SIG-M5 (cell line): ENCODE results near the gene R3HCC1L.

Experiments used
- DNase-seq: peaks from one replicate; lab custom pipeline; 2025; lab: John Stamatoyannopoulos, UW

R3HCC1L gene

GRCh38 chr10:98231417-98231816 is 97.0 kb downstream of the R3HCC1L start:
- DNase-seq, result no peak

- DNase-seq, result no peak
These were observed 101.4 kb downstream of the R3HCC1L start for GRCh38 chr10:98235846-98236245.

GRCh38 chr10:98236862-98237261 is 102.4 kb downstream of the R3HCC1L start:
- no peak for DNase-seq

DNA sequence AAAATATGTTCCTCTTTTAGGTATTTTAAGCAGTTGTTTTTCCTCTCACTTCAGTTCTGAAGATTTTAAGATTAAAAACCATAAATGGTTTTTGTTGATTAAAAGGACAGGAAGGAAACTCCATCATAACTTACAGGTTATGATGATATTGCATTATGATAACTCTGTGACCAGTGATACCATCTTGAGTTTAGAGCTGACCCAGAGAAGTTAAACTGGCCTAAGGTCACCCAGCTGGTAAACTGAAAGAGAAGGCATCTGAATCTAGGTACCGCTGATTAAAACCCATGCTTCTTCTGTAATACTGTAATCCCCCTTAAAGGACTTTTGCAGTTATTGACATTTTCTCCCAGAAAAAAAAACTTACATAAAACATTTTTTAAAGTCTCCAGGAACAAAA is 103.9 kb downstream of the R3HCC1L start:
- DNase-seq, result no peak

- DNase-seq, result no peak
These were observed 106.1 kb downstream of the R3HCC1L start for GRCh38 chr10:98240524-98240923.

- no peak for DNase-seq
These were observed 108.4 kb downstream of the R3HCC1L start for GRCh38 chr10:98242823-98243222.

DNA sequence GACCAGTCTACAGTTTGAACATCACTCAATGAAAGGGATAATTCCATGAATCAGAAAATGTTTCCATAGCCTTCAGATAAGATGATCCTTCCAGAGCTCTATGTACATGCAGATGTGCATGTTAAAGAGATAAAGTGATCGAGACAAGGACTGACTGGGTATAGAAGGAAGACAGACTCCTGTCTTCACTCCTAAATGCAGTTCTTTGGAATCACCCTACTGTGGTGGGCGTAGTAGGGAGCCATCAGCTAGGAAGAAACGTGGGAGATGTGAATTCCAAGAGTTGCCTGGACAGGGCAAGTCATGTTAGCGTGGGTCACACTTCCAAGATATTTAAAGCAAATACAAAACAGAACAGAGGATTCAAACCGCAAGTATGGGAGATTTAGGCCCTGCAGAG is 109.7 kb downstream of the R3HCC1L start:
- no peak for DNase-seq

DNA sequence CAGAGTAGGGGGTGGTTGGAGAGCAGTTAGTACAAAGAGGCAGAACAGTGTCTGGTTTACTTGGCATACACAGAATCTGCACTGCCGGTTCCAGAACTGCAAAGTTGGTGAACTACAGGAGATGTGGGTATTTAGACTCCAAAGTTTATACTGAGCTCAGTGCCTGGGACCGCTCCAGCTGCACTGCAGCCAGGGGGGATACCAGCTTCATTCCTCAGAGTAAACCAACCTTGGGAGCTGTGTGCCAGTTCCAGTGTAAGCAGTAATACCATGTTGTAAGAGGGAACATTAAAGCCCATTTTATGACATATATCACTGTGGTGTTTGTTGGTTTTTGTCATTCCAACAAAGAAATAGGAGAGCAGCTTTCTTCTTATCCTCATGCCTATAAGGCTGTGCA is 110.1 kb downstream of the R3HCC1L start:
- no peak for DNase-seq

DNA sequence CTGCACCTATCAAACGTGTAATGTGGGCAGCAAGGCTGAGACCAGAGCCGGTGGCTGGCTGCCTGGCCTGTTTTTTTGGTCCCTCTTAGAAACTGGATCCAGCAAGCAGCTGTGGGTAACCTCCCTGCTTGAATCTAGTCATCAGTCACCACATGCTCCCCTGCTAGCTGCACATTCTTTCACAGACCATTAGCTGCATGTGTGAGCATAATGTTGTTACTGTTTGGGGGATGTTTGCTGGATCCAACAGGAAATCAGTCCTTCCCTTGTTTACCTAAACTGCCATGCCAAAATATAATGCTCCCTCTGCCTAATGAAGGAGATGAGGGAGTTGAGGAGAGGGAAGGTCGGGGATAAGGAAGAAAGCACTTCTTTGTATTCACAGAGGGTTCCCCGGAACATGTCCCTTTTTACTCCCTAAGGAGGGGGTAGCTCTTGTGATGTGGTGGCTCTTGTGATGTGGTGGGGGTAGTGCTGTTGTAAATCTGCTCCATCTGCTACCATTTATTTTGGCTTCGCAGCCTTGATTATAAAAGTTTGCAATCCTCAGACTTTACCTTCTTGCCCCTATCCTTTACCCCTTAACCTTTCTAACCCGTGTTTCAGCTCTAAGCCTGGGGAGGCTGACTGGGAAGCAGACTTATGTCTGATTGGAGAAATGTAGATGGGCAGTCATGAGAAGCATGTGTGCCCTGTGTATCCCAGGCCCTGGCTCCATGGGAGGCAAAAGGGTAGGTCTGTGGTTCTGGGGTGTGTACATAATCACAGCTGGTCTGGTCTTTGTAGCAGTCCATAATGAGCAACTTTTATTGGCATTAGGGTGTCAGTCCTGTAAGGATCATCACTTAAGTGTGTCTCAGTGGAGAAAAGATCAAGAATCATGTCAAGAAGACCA is 112.7 kb downstream of the R3HCC1L start:
- DNase-seq, result no peak

DNA sequence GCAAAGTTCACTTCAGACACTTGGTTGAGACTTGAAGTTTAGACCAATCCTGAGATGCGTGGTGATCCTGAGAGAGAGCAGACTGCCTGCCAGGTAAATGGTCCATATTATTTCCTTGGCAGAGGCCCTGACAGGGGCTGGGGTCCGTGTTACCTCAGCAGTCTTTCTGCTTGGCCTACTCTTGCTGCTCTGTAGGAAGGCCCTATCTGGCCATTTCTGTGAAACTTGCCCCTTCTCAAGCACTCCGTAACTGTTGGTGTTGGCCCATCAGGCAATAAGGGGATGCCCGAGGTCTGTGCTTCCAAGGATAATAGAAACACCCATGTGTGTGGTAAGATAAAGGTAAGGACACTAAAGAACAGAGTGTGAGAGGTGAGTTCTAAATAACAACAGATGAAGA is 113.6 kb downstream of the R3HCC1L start:
- DNase-seq, result no peak

DNA sequence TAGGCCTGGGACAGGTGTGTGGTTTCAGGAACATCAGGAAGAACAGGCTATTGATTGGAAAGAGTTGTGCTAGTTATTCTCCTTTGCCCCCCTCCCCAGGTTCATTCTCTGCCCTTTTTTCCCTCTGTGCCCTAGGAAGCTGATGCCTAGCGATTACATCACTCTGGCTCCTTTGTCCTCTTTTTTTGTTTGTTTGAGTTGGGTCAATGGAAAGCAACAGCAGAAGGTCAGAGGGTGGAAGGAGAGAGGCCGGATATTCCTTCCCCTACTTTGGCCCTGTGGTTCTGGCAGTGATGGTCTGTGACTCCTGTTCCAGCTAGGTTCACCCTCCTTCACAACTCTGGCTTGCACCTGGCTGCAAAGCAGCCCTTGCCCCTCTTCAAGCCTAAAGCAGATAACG is 114.7 kb downstream of the R3HCC1L start:
- no peak for DNase-seq

- DNase-seq, result no peak
These were observed 116.9 kb downstream of the R3HCC1L start for GRCh38 chr10:98251399-98251798.

GRCh38 chr10:98252464-98252863 is 118.0 kb downstream of the R3HCC1L start:
- DNase-seq, result no peak

- DNase-seq, result no peak
These were observed 119.0 kb downstream of the R3HCC1L start for GRCh38 chr10:98253499-98253898.

GRCh38 chr10:98254234-98254974 is 119.9 kb downstream of the R3HCC1L start:
- no peak for DNase-seq

DNA sequence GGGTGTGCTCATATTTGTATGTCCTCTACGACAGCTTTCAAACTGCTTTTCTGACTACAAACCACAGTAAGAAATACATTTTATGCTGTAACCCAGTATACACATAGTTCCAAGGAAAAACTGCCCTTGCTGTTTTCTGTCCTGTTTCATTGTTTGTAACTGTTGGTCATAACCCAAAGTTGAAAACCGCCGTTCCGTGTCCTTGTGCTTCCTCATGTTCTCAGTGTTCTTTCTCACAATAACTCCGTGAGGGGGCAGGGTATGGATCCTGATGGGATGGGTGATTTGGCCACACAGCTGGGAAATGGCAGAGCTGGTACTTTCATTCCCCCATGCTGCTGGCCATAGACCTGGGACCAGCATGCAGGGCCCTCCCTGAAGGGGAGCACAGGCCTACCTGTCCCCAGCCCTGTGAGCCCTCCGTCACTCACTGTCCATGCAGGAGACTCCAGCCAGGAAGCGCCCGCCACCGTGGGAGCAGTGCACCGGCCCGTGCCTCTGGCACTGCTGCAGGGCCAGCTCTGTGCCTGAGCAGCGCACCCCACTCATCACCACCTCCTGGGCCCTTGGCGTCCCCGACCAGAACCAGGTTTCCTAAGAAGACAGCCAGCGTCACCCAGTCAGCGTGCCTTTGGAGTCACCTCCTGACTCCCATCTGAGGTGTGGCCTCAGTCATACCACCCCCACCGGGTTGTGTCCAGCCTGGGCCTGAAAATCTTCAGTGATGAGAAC is 120.9 kb downstream of the R3HCC1L start:
- no peak for DNase-seq

- DNase-seq, result no peak
These were observed 122.2 kb downstream of the R3HCC1L start for GRCh38 chr10:98256692-98257091.

GRCh38 chr10:98257198-98257597 is 122.7 kb downstream of the R3HCC1L start:
- no peak for DNase-seq

GRCh38 chr10:98257961-98258360 is 123.5 kb downstream of the R3HCC1L start:
- no peak for DNase-seq

- no peak for DNase-seq
These were observed 124.4 kb downstream of the R3HCC1L start for GRCh38 chr10:98258683-98259454.

DNA sequence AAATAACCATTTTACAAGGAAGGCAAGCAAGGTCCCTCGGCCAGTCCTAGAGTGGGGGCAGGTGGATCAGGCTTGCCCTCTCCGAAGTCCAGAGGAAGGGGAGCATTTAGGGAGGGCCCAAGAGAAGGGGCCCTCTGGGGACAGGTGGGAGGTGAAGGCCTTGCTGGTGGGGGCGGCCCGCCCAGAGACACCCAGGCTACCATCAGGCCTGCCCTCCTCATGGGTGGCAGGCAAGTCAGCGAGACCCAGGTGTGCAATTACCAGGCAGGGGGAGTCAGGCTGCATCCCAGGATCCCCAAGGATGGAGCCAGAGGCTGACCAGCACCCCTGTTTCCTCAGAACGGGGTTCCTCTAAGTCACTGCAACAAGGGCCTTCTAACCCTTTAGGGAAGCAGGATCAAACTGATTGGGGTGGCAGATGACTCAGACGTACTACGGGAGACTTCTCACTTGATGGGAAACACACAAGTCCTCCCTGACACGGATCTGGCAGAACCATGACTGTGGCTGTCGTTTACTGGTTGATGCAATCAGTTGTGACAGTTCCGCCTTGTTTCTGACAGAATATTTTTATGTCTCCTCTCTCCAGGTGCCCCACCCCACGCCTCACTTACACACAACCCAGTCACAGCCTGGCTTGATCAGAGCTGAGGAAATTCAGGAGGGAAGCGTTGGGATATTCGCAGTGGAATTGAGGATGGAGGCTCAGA is 125.3 kb downstream of the R3HCC1L start:
- DNase-seq, result peak; percentile 81
